CD4-positive, alpha-beta T cell (primary cell): ENCODE results near the gene EEFSEC. TPM values are rescaled to one million over a fixed set of nuclear protein-coding genes. Genes with fewer than 3 reads are reported as not detected.

ENCODE experiments used
- ATAC-seq: fragments of 200-7000 bp; cut with Tn5 transposase; one replicate; pipeline ENCODE4 v1.10.0; 2022; ENCODE audit warnings: mild to moderate bottlenecking; ENCODE audit not compliant: poor library complexity
- CTCF ChIA-PET: fragments of 350-600 bp; sonication (Branson Sonifier 250); formaldehyde crosslinking; loops from one replicate; lab custom pipeline; 2021; ENCODE audit warnings: antibody characterized with exemption, inconsistent platforms; lab: Charles Lee
- POLR2A ChIA-PET: fragments of 350-600 bp; sonication (Branson Sonifier 250); formaldehyde crosslinking; loops from one replicate; lab custom pipeline; 2021; ENCODE audit warnings: antibody characterized with exemption, inconsistent platforms; lab: Charles Lee
- DNase-seq, 14 experiments: peaks; one replicate each; pipeline ENCODE4 v3.0.0-alpha.2; 2013 to 2020; ENCODE audit warnings: mixed read lengths in 2 of 14
- H3K27ac ChIP-seq, 2 donors: one replicate each; pipeline versions ENCODE4 v1.5.1 to v1.7.0; 2013; ENCODE audit warnings: low read length in 2 of 2, low read depth in 1 of 2, mild to moderate bottlenecking in 1 of 2
- H3K27me3 ChIP-seq, 2 experiments: 1 replicate in 1 of 2; 2 replicates in 1 of 2; pipeline versions ENCODE4 v1.6.1 to v1.7.0; 2013; ENCODE audit warnings: low read length in 2 of 2, control low read depth in 1 of 2, mild to moderate bottlenecking in 1 of 2, moderate library complexity in 1 of 2; ENCODE audit not compliant: insufficient read depth in 2 of 2, control insufficient read depth in 1 of 2
- H3K36me3 ChIP-seq: one replicate; pipeline ENCODE4 v1.6.1; 2013; ENCODE audit warnings: low read length, control low read depth; ENCODE audit not compliant: insufficient read depth
- H3K4me1 ChIP-seq: one replicate; pipeline ENCODE4 v1.6.1; 2013; ENCODE audit warnings: low read length, control low read depth; ENCODE audit not compliant: insufficient read depth
- H3K4me3 ChIP-seq: one replicate; pipeline ENCODE4 v1.5.1; 2013; ENCODE audit warnings: mild to moderate bottlenecking, low read length, moderate library complexity
- H3K9me3 ChIP-seq, 2 experiments: 1 replicate in 1 of 2; 2 replicates in 1 of 2; pipeline versions ENCODE4 v1.6.1 to v1.7.0; 2013; ENCODE audit warnings: low read length in 2 of 2, mild to moderate bottlenecking in 2 of 2, control low read depth in 1 of 2, moderate library complexity in 1 of 2; ENCODE audit not compliant: control insufficient read depth in 1 of 2, insufficient read depth in 1 of 2
- H3K27ac Mint-ChIP-seq: one replicate; pipeline ENCODE4 v1.8.0; 2020; ENCODE audit warnings: mixed read lengths
- H3K27me3 Mint-ChIP-seq: one replicate; pipeline ENCODE4 v1.8.0; 2021; ENCODE audit warnings: mixed read lengths
- H3K36me3 Mint-ChIP-seq: one replicate; pipeline ENCODE4 v1.8.0; 2021; ENCODE audit warnings: low read depth, mixed read lengths
- H3K4me1 Mint-ChIP-seq: one replicate; pipeline ENCODE4 v1.8.0; 2021; ENCODE audit warnings: low read depth, mixed read lengths
- H3K4me3 Mint-ChIP-seq: one replicate; pipeline ENCODE4 v1.8.0; 2020; ENCODE audit warnings: mild to moderate bottlenecking, mixed read lengths
- H3K9me3 Mint-ChIP-seq: one replicate; pipeline ENCODE4 v1.8.0; 2020; ENCODE audit warnings: mixed read lengths
- intact Hi-C, 2 experiments: fragments of 100-400 bp; cut with DNase I in 1 of 2; cut with micrococcal nuclease in 1 of 2; formaldehyde crosslinking; loops; one replicate each; pipeline versions ENCODE4 v1.15.1 to v1.9.0; 2023 to 2025; cut with DNase I, micrococcal nuclease
- total RNA-seq, 174 experiments: library from RNA in 2 of 174; stranded (reverse) in 2 of 174; gene quantifications; one replicate each; pipeline ENCODE4 v1.2.3 and lab custom pipeline; 2021 to 2026
- TF ChIP-seq, protein P1 (sequence below): fragments of 200-600 bp; IDR thresholded peaks from one replicate; pipeline ENCODE4 v1.8.0; 2022; ENCODE audit warnings: antibody characterized with exemption, mild to moderate bottlenecking

EEFSEC gene
- total RNA-seq, 2 experiments from 2014 or later = 13.1 to 13.9 TPM

- Histone ChIP-seq H3K9me3 (peaks cover 0 to 9% of the 10 kb centered on the region in 2 experiments), H3K4me3 (no peak overlapping the region), H3K27me3 (peaks cover 2 to 5% of the 10 kb centered on the region in 2 experiments), H3K4me1 (peaks cover 9% of the 10 kb centered on the region), H3K27ac (no peak overlapping the region), H3K36me3 (no peaks in the 10 kb centered on the region)
- DNase-seq = no peak
- no peak overlapping the region for H3K27ac Mint-ChIP-seq
- no peak for ATAC-seq
- H3K27me3 Mint-ChIP-seq = peaks cover 4% of the 10 kb centered on the region
- CTCF ChIA-PET = no interaction called here
- H3K4me3 Mint-ChIP-seq = no peak overlapping the region
- H3K36me3 Mint-ChIP-seq = no peaks in the 10 kb centered on the region
- H3K4me1 Mint-ChIP-seq = no peaks in the 10 kb centered on the region
- H3K9me3 Mint-ChIP-seq = no peaks in the 10 kb centered on the region
- POLR2A ChIA-PET = interaction anchor here (0.6 kb wide), 1 partner anchor 1122 kb away, joined by 3 read pairs; no protein-coding TSS in a partner anchor
- TF ChIP-seq, protein P1, sequence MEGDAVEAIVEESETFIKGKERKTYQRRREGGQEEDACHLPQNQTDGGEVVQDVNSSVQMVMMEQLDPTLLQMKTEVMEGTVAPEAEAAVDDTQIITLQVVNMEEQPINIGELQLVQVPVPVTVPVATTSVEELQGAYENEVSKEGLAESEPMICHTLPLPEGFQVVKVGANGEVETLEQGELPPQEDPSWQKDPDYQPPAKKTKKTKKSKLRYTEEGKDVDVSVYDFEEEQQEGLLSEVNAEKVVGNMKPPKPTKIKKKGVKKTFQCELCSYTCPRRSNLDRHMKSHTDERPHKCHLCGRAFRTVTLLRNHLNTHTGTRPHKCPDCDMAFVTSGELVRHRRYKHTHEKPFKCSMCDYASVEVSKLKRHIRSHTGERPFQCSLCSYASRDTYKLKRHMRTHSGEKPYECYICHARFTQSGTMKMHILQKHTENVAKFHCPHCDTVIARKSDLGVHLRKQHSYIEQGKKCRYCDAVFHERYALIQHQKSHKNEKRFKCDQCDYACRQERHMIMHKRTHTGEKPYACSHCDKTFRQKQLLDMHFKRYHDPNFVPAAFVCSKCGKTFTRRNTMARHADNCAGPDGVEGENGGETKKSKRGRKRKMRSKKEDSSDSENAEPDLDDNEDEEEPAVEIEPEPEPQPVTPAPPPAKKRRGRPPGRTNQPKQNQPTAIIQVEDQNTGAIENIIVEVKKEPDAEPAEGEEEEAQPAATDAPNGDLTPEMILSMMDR = no peak
- intact Hi-C loops = loop anchor here in 1 of 2 experiments (5.0 kb wide), 1 partner anchor 326 kb away; no protein-coding TSS in a partner anchor
Measured at GRCh38 chr3:128422762-128423524, 269.7 kb downstream of the EEFSEC start.

GRCh38 chr3:128423525-128424147, 270.4 kb downstream of the EEFSEC start:
- TF ChIP-seq, protein P1 = no peak
- H3K9me3 ChIP-seq = peaks cover 0 to 2% of the 10 kb centered on the region in 2 experiments
- H3K27ac ChIP-seq = no peak overlapping the region
- H3K9me3 Mint-ChIP-seq = no peaks in the 10 kb centered on the region
- H3K36me3 ChIP-seq = no peaks in the 10 kb centered on the region
- ATAC-seq (no peak), DNase-seq (no peak)
- H3K27me3 Mint-ChIP-seq = peaks cover 10% of the 10 kb centered on the region
- ChIA-PET CTCF (no interaction called here), POLR2A (interaction anchor here (0.6 kb wide), 1 partner anchor 1121 kb away, joined by 3 read pairs; no protein-coding TSS in a partner anchor)
- H3K4me1 Mint-ChIP-seq = no peaks in the 10 kb centered on the region
- no peaks in the 10 kb centered on the region for H3K36me3 Mint-ChIP-seq
- H3K4me1 ChIP-seq = peaks cover 9% of the 10 kb centered on the region
- H3K4me3 Mint-ChIP-seq = no peak overlapping the region
- peaks cover 2 to 5% of the 10 kb centered on the region in 2 experiments for H3K27me3 ChIP-seq
- intact Hi-C loops = loop anchor here in 1 of 2 experiments (5.0 kb wide), 1 partner anchor 326 kb away; no protein-coding TSS in a partner anchor
- no peak overlapping the region for H3K4me3 ChIP-seq
- no peak overlapping the region for H3K27ac Mint-ChIP-seq

- Histone ChIP-seq H3K27me3 (peaks cover 2 to 5% of the 10 kb centered on the region in 2 experiments), H3K27ac (no peak overlapping the region), H3K4me1 (peaks cover 9% of the 10 kb centered on the region), H3K36me3 (no peaks in the 10 kb centered on the region), H3K9me3 (no peaks in the 10 kb centered on the region), H3K4me3 (no peak overlapping the region)
- TF ChIP-seq, protein P1 = no peak
- ChIA-PET CTCF (no interaction called here), POLR2A (no interaction called here)
- intact Hi-C loops = loop anchor here in 1 of 2 experiments (5.0 kb wide), 1 partner anchor 327 kb away; no protein-coding TSS in a partner anchor
- H3K4me1 Mint-ChIP-seq = no peaks in the 10 kb centered on the region
- peaks cover 15% of the 10 kb centered on the region for H3K27me3 Mint-ChIP-seq
- H3K9me3 Mint-ChIP-seq = no peaks in the 10 kb centered on the region
- H3K36me3 Mint-ChIP-seq = no peaks in the 10 kb centered on the region
- H3K27ac Mint-ChIP-seq = no peak overlapping the region
- ATAC-seq = no peak
- H3K4me3 Mint-ChIP-seq = no peak overlapping the region
- DNase-seq = no peak
Measured at GRCh38 chr3:128424508-128425069, 271.3 kb downstream of the EEFSEC start.
